Measurements from ENCODE around the gene PGAM4. TPM values are rescaled to one million over a fixed set of nuclear protein-coding genes. Genes with fewer than 3 reads are reported as not detected.

The PGAM4 gene
- total RNA-seq, result not detected

- ChIA-PET POLR2A (no interaction called here), CTCF (no interaction called here)
- no peaks in the 10 kb centered on the region for H3K27me3 Mint-ChIP-seq
- H3K4me1 Mint-ChIP-seq, result peaks cover 2% of the 10 kb centered on the region
- no peak within 1 kb of the TSS for H3K27ac Mint-ChIP-seq
- H3K4me3 Mint-ChIP-seq, result no peak within 1 kb of the TSS
- peaks cover 20% of the 10 kb centered on the region for H3K36me3 Mint-ChIP-seq (ENCODE audit: low read depth)
- DNase-seq, result no peak
- no peaks in the 10 kb centered on the region for H3K9me3 Mint-ChIP-seq
Measured at GRCh38 chrX:77969538-77969937, at the start of gene PGAM4. Gene PGAM4 (minus strand): TSS chrX:77969638. CDS start chrX:77969638, 0 bp downstream.

- Mint-ChIP-seq H3K4me1 (no peaks in the 10 kb centered on the region), H3K27ac (no peak overlapping the region), H3K4me3 (no peak overlapping the region), H3K9me3 (no peaks in the 10 kb centered on the region), H3K27me3 (no peaks in the 10 kb centered on the region), H3K36me3 (ENCODE audit: low read depth) (peaks cover 17% of the 10 kb centered on the region)
- CTCF ChIA-PET, result no interaction called here
- no peak for DNase-seq
- POLR2A ChIA-PET, result no interaction called here
Measured at GRCh38 chrX:78011846-78012245, 42.4 kb upstream of the PGAM4 start.

- DNase-seq, result no peak
- ChIA-PET CTCF (no interaction called here), POLR2A (no interaction called here)
- H3K4me3 Mint-ChIP-seq, result no peak overlapping the region
- no peak overlapping the region for H3K27ac Mint-ChIP-seq
- peaks cover 10% of the 10 kb centered on the region for H3K36me3 Mint-ChIP-seq (ENCODE audit: low read depth)
- no peaks in the 10 kb centered on the region for H3K27me3 Mint-ChIP-seq
- H3K9me3 Mint-ChIP-seq, result peaks cover 2% of the 10 kb centered on the region
- no peaks in the 10 kb centered on the region for H3K4me1 Mint-ChIP-seq
Measured at GRCh38 chrX:77979870-77980269, 10.4 kb upstream of the PGAM4 start.

- CTCF ChIA-PET, result interaction anchor here (0.7 kb wide), 1 partner anchor 10 kb away, joined by 3 read pairs; no protein-coding TSS in a partner anchor
- Mint-ChIP-seq H3K36me3 (ENCODE audit: low read depth) (peaks cover 13% of the 10 kb centered on the region), H3K4me3 (no peak overlapping the region), H3K4me1 (no peaks in the 10 kb centered on the region), H3K9me3 (peaks cover 2% of the 10 kb centered on the region), H3K27me3 (no peaks in the 10 kb centered on the region), H3K27ac (no peak overlapping the region)
- POLR2A ChIA-PET, result no interaction called here
- no peak for DNase-seq
Measured at GRCh38 chrX:77977518-77977917, 8.1 kb upstream of the PGAM4 start.

GRCh38 chrX:77977095-77977494, 7.7 kb upstream of the PGAM4 start:
- ChIA-PET CTCF (interaction anchor here (0.7 kb wide), 1 partner anchor 10 kb away, joined by 3 read pairs; no protein-coding TSS in a partner anchor), POLR2A (no interaction called here)
- Mint-ChIP-seq H3K4me3 (no peak overlapping the region), H3K27ac (no peak overlapping the region), H3K36me3 (ENCODE audit: low read depth) (peaks cover 13% of the 10 kb centered on the region), H3K9me3 (peaks cover 2% of the 10 kb centered on the region), H3K27me3 (no peaks in the 10 kb centered on the region), H3K4me1 (no peaks in the 10 kb centered on the region)
- DNase-seq, result no peak

GRCh38 chrX:77975755-77976154, 6.3 kb upstream of the PGAM4 start:
- no peak for DNase-seq
- no peak overlapping the region for H3K27ac Mint-ChIP-seq
- ChIA-PET CTCF (no interaction called here), POLR2A (no interaction called here)
- no peak overlapping the region for H3K4me3 Mint-ChIP-seq
- H3K4me1 Mint-ChIP-seq, result no peaks in the 10 kb centered on the region
- peaks cover 13% of the 10 kb centered on the region for H3K36me3 Mint-ChIP-seq (ENCODE audit: low read depth)
- peaks cover 2% of the 10 kb centered on the region for H3K9me3 Mint-ChIP-seq
- H3K27me3 Mint-ChIP-seq, result no peaks in the 10 kb centered on the region

GRCh38 chrX:77967631-77968030, 1.8 kb downstream of the PGAM4 start:
- Mint-ChIP-seq H3K9me3 (no peaks in the 10 kb centered on the region), H3K4me1 (peaks cover 6% of the 10 kb centered on the region), H3K4me3 (no peak overlapping the region), H3K27ac (no peak overlapping the region), H3K27me3 (no peaks in the 10 kb centered on the region), H3K36me3 (ENCODE audit: low read depth) (peaks cover 21% of the 10 kb centered on the region)
- CTCF ChIA-PET, result interaction anchor here (1.1 kb wide), 1 partner anchor 9 kb away, joined by 3 read pairs; no protein-coding TSS in a partner anchor
- POLR2A ChIA-PET, result no interaction called here
- DNase-seq, result no peak

GRCh38 chrX:77966361-77966760, 3.1 kb downstream of the PGAM4 start:
- DNase-seq, result no peak
- POLR2A ChIA-PET, result no interaction called here
- H3K9me3 Mint-ChIP-seq, result no peaks in the 10 kb centered on the region
- CTCF ChIA-PET, result no interaction called here
- H3K27me3 Mint-ChIP-seq, result no peaks in the 10 kb centered on the region
- peaks cover 17% of the 10 kb centered on the region for H3K4me1 Mint-ChIP-seq
- H3K4me3 Mint-ChIP-seq, result no peak overlapping the region
- no peak overlapping the region for H3K27ac Mint-ChIP-seq
- peaks cover 21% of the 10 kb centered on the region for H3K36me3 Mint-ChIP-seq (ENCODE audit: low read depth)

- ChIA-PET CTCF (no interaction called here), POLR2A (interaction anchor here (0.5 kb wide), 1 partner anchor 846 kb away, joined by 3 read pairs; no protein-coding TSS in a partner anchor)
- H3K27me3 Mint-ChIP-seq, result no peaks in the 10 kb centered on the region
- H3K36me3 Mint-ChIP-seq (ENCODE audit: low read depth), result peaks cover 34% of the 10 kb centered on the region
- H3K4me3 Mint-ChIP-seq, result peak overlapping the region; percentile 67
- peaks cover 43% of the 10 kb centered on the region for H3K4me1 Mint-ChIP-seq
- DNase-seq, result peak; percentile 17
- H3K9me3 Mint-ChIP-seq, result peaks cover 7% of the 10 kb centered on the region
- H3K27ac Mint-ChIP-seq, result peak overlapping the region; percentile 92
Measured at GRCh38 chrX:77962068-77962902, 7.2 kb downstream of the PGAM4 start.

GRCh38 chrX:77961063-77961462, 8.4 kb downstream of the PGAM4 start:
- ChIA-PET POLR2A (no interaction called here), CTCF (no interaction called here)
- Mint-ChIP-seq H3K27me3 (no peaks in the 10 kb centered on the region), H3K36me3 (ENCODE audit: low read depth) (peaks cover 28% of the 10 kb centered on the region), H3K27ac (peak overlapping the region; percentile 76), H3K9me3 (peaks cover 7% of the 10 kb centered on the region), H3K4me3 (no peak overlapping the region), H3K4me1 (peaks cover 44% of the 10 kb centered on the region)
- no peak for DNase-seq

GRCh38 chrX:77960567-77960966, 8.9 kb downstream of the PGAM4 start:
- POLR2A ChIA-PET, result no interaction called here

GRCh38 chrX:77953708-77954107, 15.7 kb downstream of the PGAM4 start:
- CTCF ChIA-PET, result no interaction called here

More at GRCh38 chrX:77960567-77960966, 8.9 kb downstream of the PGAM4 start:
- CTCF ChIA-PET, result no interaction called here
- H3K27me3 Mint-ChIP-seq, result no peaks in the 10 kb centered on the region
- H3K9me3 Mint-ChIP-seq, result peaks cover 9% of the 10 kb centered on the region
- DNase-seq, result no peak
- no peak overlapping the region for H3K4me3 Mint-ChIP-seq
- peaks cover 47% of the 10 kb centered on the region for H3K4me1 Mint-ChIP-seq
- H3K36me3 Mint-ChIP-seq (ENCODE audit: low read depth), result peaks cover 26% of the 10 kb centered on the region
- H3K27ac Mint-ChIP-seq, result peak overlapping the region; percentile 76

GRCh38 chrX:77953302-77953701, 16.1 kb downstream of the PGAM4 start:
- ChIA-PET POLR2A (no interaction called here), CTCF (no interaction called here)
- H3K27me3 Mint-ChIP-seq, result no peaks in the 10 kb centered on the region
- H3K4me3 Mint-ChIP-seq, result no peak overlapping the region
- DNase-seq, result no peak
- H3K27ac Mint-ChIP-seq, result peak overlapping the region; percentile 50
- H3K9me3 Mint-ChIP-seq, result peaks cover 3% of the 10 kb centered on the region
- peaks cover 13% of the 10 kb centered on the region for H3K36me3 Mint-ChIP-seq (ENCODE audit: low read depth)
- H3K4me1 Mint-ChIP-seq, result peaks cover 22% of the 10 kb centered on the region

More at GRCh38 chrX:77953708-77954107, 15.7 kb downstream of the PGAM4 start:
- no peak overlapping the region for H3K27ac Mint-ChIP-seq
- POLR2A ChIA-PET, result no interaction called here
- no peaks in the 10 kb centered on the region for H3K27me3 Mint-ChIP-seq
- no peak overlapping the region for H3K4me3 Mint-ChIP-seq
- peaks cover 23% of the 10 kb centered on the region for H3K4me1 Mint-ChIP-seq
- DNase-seq, result no peak
- H3K36me3 Mint-ChIP-seq (ENCODE audit: low read depth), result peaks cover 15% of the 10 kb centered on the region
- H3K9me3 Mint-ChIP-seq, result peaks cover 3% of the 10 kb centered on the region

- no peak for DNase-seq
- ChIA-PET CTCF (no interaction called here), POLR2A (no interaction called here)
Measured at GRCh38 chrX:77952173-77952572, 17.3 kb downstream of the PGAM4 start.

More at GRCh38 chrX:77952173-77952572, 17.3 kb downstream of the PGAM4 start:
- H3K4me3 Mint-ChIP-seq, result no peak overlapping the region
- peaks cover 12% of the 10 kb centered on the region for H3K4me1 Mint-ChIP-seq
- no peak overlapping the region for H3K27ac Mint-ChIP-seq
- peaks cover 2% of the 10 kb centered on the region for H3K9me3 Mint-ChIP-seq
- H3K27me3 Mint-ChIP-seq, result no peaks in the 10 kb centered on the region
- peaks cover 6% of the 10 kb centered on the region for H3K36me3 Mint-ChIP-seq (ENCODE audit: low read depth)

Measured in activated CD4-positive, alpha-beta T cell treated with anti-CD3 and anti-CD28 coated beads, Interleukin-2, amount 10 ng/mL, durations not matched to agents 7 days and 5 days (primary cell).